K562 (cell line): ENCODE data around the gene LRMDA.

Experiments used
- NCOA2 ChIP-seq, 2 experiments: fragments of 450-650 bp; IDR thresholded peaks; 2 replicates each; pipeline ENCODE4 v1.6.1; 2018; ENCODE audit warnings: mild to moderate bottlenecking in 2 of 2, moderate library complexity in 1 of 2; ENCODE audit not compliant: partially characterized antibody in 2 of 2
- POLR2A ChIP-seq: fragments of 450-650 bp; conservative IDR thresholded peaks from 2 replicates; pipeline ENCODE4 v1.6.1; 2016
- POLR2AphosphoS5 ChIP-seq: IDR thresholded peaks from 2 replicates; pipeline ENCODE4 v1.6.1; 2011; ENCODE audit warnings: mild to moderate bottlenecking, low read depth, low read length, moderate library complexity; ENCODE audit not compliant: control insufficient read depth, insufficient read depth
- RBM34 ChIP-seq: fragments of 200-400 bp; formaldehyde crosslinking; IDR thresholded peaks from 2 replicates; pipeline ENCODE4 v1.6.1; 2018; ENCODE audit warnings: low read length, borderline replicate concordance; ENCODE audit not compliant: insufficient read depth
- TF ChIP-seq, protein P1 (sequence below): fragments of 450-650 bp; IDR thresholded peaks from 2 replicates; pipeline ENCODE4 v1.6.1; 2016; ENCODE audit warnings: mild to moderate bottlenecking, moderate library complexity
- TF ChIP-seq, protein P2 (sequence below), 2 experiments: fragments of 450-650 bp in 1 of 2; IDR thresholded peaks; 2 replicates each; pipeline ENCODE4 v1.6.1; 2011 to 2017; ENCODE audit warnings: low read depth in 2 of 2, antibody characterized with exemption in 1 of 2, borderline replicate concordance in 1 of 2, low read length in 1 of 2, mild to moderate bottlenecking in 1 of 2, mixed read lengths in 1 of 2; ENCODE audit not compliant: control insufficient read depth in 1 of 2
- TF ChIP-seq, protein P3 (sequence below): IDR thresholded peaks from 3 replicates; pipeline ENCODE4 v1.6.1; 2011; ENCODE audit warnings: borderline replicate concordance, mild to moderate bottlenecking; ENCODE audit not compliant: insufficient read length, insufficient read depth

DNA sequence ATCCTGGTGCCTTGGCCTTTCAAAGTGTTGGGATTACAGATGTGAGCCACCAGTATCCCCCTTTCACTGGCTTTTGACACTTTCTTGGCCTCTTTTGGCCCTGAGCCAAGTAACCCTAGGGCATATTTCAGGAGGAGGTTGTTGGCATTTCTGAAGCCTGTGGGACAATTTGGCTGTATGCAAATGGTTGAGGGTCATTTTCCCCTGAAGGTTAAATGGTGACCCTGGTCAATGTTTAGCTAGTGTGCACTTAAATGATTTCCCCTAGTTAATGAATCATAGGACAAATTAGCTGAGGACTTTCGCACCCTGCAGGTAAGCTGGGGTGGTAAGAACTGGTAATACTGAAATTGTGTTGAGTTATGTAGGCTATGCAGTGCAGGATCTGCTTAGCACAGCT is 660.5 kb downstream of the LRMDA start:
- TF ChIP-seq POLR2AphosphoS5 (no peak), NCOA2 (IDR thresholded peaks at IDR 0.05; ENCODE audit: partially characterized antibody in 2 of 2) (no peak), RBM34 (no peak), POLR2A (no peak)
- TF ChIP-seq, protein P1, sequence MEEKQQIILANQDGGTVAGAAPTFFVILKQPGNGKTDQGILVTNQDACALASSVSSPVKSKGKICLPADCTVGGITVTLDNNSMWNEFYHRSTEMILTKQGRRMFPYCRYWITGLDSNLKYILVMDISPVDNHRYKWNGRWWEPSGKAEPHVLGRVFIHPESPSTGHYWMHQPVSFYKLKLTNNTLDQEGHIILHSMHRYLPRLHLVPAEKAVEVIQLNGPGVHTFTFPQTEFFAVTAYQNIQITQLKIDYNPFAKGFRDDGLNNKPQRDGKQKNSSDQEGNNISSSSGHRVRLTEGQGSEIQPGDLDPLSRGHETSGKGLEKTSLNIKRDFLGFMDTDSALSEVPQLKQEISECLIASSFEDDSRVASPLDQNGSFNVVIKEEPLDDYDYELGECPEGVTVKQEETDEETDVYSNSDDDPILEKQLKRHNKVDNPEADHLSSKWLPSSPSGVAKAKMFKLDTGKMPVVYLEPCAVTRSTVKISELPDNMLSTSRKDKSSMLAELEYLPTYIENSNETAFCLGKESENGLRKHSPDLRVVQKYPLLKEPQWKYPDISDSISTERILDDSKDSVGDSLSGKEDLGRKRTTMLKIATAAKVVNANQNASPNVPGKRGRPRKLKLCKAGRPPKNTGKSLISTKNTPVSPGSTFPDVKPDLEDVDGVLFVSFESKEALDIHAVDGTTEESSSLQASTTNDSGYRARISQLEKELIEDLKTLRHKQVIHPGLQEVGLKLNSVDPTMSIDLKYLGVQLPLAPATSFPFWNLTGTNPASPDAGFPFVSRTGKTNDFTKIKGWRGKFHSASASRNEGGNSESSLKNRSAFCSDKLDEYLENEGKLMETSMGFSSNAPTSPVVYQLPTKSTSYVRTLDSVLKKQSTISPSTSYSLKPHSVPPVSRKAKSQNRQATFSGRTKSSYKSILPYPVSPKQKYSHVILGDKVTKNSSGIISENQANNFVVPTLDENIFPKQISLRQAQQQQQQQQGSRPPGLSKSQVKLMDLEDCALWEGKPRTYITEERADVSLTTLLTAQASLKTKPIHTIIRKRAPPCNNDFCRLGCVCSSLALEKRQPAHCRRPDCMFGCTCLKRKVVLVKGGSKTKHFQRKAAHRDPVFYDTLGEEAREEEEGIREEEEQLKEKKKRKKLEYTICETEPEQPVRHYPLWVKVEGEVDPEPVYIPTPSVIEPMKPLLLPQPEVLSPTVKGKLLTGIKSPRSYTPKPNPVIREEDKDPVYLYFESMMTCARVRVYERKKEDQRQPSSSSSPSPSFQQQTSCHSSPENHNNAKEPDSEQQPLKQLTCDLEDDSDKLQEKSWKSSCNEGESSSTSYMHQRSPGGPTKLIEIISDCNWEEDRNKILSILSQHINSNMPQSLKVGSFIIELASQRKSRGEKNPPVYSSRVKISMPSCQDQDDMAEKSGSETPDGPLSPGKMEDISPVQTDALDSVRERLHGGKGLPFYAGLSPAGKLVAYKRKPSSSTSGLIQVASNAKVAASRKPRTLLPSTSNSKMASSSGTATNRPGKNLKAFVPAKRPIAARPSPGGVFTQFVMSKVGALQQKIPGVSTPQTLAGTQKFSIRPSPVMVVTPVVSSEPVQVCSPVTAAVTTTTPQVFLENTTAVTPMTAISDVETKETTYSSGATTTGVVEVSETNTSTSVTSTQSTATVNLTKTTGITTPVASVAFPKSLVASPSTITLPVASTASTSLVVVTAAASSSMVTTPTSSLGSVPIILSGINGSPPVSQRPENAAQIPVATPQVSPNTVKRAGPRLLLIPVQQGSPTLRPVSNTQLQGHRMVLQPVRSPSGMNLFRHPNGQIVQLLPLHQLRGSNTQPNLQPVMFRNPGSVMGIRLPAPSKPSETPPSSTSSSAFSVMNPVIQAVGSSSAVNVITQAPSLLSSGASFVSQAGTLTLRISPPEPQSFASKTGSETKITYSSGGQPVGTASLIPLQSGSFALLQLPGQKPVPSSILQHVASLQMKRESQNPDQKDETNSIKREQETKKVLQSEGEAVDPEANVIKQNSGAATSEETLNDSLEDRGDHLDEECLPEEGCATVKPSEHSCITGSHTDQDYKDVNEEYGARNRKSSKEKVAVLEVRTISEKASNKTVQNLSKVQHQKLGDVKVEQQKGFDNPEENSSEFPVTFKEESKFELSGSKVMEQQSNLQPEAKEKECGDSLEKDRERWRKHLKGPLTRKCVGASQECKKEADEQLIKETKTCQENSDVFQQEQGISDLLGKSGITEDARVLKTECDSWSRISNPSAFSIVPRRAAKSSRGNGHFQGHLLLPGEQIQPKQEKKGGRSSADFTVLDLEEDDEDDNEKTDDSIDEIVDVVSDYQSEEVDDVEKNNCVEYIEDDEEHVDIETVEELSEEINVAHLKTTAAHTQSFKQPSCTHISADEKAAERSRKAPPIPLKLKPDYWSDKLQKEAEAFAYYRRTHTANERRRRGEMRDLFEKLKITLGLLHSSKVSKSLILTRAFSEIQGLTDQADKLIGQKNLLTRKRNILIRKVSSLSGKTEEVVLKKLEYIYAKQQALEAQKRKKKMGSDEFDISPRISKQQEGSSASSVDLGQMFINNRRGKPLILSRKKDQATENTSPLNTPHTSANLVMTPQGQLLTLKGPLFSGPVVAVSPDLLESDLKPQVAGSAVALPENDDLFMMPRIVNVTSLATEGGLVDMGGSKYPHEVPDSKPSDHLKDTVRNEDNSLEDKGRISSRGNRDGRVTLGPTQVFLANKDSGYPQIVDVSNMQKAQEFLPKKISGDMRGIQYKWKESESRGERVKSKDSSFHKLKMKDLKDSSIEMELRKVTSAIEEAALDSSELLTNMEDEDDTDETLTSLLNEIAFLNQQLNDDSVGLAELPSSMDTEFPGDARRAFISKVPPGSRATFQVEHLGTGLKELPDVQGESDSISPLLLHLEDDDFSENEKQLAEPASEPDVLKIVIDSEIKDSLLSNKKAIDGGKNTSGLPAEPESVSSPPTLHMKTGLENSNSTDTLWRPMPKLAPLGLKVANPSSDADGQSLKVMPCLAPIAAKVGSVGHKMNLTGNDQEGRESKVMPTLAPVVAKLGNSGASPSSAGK, result no peak
- TF ChIP-seq, protein P2, sequence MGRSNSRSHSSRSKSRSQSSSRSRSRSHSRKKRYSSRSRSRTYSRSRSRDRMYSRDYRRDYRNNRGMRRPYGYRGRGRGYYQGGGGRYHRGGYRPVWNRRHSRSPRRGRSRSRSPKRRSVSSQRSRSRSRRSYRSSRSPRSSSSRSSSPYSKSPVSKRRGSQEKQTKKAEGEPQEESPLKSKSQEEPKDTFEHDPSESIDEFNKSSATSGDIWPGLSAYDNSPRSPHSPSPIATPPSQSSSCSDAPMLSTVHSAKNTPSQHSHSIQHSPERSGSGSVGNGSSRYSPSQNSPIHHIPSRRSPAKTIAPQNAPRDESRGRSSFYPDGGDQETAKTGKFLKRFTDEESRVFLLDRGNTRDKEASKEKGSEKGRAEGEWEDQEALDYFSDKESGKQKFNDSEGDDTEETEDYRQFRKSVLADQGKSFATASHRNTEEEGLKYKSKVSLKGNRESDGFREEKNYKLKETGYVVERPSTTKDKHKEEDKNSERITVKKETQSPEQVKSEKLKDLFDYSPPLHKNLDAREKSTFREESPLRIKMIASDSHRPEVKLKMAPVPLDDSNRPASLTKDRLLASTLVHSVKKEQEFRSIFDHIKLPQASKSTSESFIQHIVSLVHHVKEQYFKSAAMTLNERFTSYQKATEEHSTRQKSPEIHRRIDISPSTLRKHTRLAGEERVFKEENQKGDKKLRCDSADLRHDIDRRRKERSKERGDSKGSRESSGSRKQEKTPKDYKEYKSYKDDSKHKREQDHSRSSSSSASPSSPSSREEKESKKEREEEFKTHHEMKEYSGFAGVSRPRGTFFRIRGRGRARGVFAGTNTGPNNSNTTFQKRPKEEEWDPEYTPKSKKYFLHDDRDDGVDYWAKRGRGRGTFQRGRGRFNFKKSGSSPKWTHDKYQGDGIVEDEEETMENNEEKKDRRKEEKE (IDR thresholded peaks at IDR 0.05; ENCODE audit: borderline replicate concordance in 1 of 2, control insufficient read depth in 1 of 2, low read depth in 2 of 2, low read length in 1 of 2), result no peak
- TF ChIP-seq, protein P3, sequence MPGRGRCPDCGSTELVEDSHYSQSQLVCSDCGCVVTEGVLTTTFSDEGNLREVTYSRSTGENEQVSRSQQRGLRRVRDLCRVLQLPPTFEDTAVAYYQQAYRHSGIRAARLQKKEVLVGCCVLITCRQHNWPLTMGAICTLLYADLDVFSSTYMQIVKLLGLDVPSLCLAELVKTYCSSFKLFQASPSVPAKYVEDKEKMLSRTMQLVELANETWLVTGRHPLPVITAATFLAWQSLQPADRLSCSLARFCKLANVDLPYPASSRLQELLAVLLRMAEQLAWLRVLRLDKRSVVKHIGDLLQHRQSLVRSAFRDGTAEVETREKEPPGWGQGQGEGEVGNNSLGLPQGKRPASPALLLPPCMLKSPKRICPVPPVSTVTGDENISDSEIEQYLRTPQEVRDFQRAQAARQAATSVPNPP, result no peak
